PC-3 (cell line): Measurements from ENCODE around the gene R3HDM2.

Experiments used
- CTCF ChIP-seq: fragments of 300-600 bp; sonication (generic); conservative IDR thresholded peaks from 2 replicates; pipeline ENCODE4 v1.5.1; 2017; ENCODE audit warnings: antibody characterized with exemption, low read depth, mild to moderate bottlenecking, low read length
- EZH2 ChIP-seq: fragments of 300-600 bp; sonication (generic); IDR thresholded peaks from one replicate; pipeline ENCODE4 v1.6.1; 2017; ENCODE audit warnings: antibody characterized with exemption, mild to moderate bottlenecking, low read length; ENCODE audit not compliant: unreplicated experiment
- EZH2phosphoT487 ChIP-seq: fragments of 300-600 bp; sonication (generic); IDR thresholded peaks from 2 replicates; pipeline ENCODE4 v1.6.1; 2018; ENCODE audit warnings: mild to moderate bottlenecking, antibody characterized with exemption, low read length, borderline replicate concordance

DNA sequence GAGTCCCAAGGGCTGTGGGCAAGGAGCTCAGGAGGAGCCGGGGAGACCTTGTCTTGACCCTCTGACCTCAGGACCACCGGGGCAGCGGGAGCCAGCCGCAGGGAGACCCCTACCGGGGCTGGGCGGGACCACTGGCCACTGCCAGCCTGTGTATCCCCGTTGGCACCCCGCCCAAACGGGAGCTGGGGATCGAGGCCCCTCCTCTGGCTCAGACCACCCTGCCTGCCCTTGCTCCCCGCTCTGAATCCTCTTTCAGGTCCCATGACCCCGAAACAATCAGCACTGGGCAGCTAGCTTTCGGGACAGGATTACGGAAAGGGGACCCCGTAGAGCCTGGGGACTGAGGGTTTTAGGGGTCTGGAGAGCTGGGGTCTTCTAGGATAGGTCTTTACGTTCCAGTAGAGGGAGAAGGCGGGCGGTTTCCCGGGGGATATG, 30.0 kb upstream of the R3HDM2 start:
- TF ChIP-seq CTCF, result no peak
- no peak for TF ChIP-seq EZH2
- no peak for TF ChIP-seq EZH2phosphoT487
